Astrocyte of the cerebellum (primary cell): ENCODE measurements around the gene FAM3B.

Experiments used
- DNase-seq: peaks from one replicate; pipeline ENCODE4 v3.0.0-alpha.2; 2011; ENCODE audit warnings: low read depth
- H3K4me3 ChIP-seq: 2 replicates; pipeline ENCODE4 v1.5.1; 2011; ENCODE audit warnings: mild to moderate bottlenecking, low read depth, low read length, moderate library complexity
- CTCF ChIP-seq: IDR thresholded peaks from 2 replicates; pipeline ENCODE4 v1.5.1; 2012; ENCODE audit warnings: low read length, low read depth, moderate library complexity, mild to moderate bottlenecking; ENCODE audit errors: missing control alignments
- in situ Hi-C: cut with HindIII; loops from 2 replicates; pipeline ENCODE4 v1.10.0; 2017; ENCODE audit warnings: low sequenced_read_pairs

FAM3B gene

GRCh38 chr21:41342035-41342434 lies 25.4 kb downstream of the FAM3B start:
- in situ Hi-C loops: no loop called here
- no peak for TF ChIP-seq CTCF
- H3K4me3 ChIP-seq: no peak overlapping the region
- no peak for DNase-seq

GRCh38 chr21:41344146-41344545 lies 27.5 kb downstream of the FAM3B start:
- no peak for DNase-seq
- in situ Hi-C loops: no loop called here
- TF ChIP-seq CTCF: no peak
- no peak overlapping the region for H3K4me3 ChIP-seq

GRCh38 chr21:41345356-41345755 lies 28.8 kb downstream of the FAM3B start:
- H3K4me3 ChIP-seq: no peak overlapping the region
- in situ Hi-C loops: no loop called here

GRCh38 chr21:41345934-41346685 lies 29.5 kb downstream of the FAM3B start:
- in situ Hi-C loops: no loop called here

More at GRCh38 chr21:41345356-41345755, 28.8 kb downstream of the FAM3B start:
- no peak for DNase-seq
- no peak for TF ChIP-seq CTCF

GRCh38 chr21:41346758-41347157 lies 30.2 kb downstream of the FAM3B start:
- H3K4me3 ChIP-seq: no peak overlapping the region
- no peak for DNase-seq

More at GRCh38 chr21:41345934-41346685, 29.5 kb downstream of the FAM3B start:
- DNase-seq: no peak
- no peak for TF ChIP-seq CTCF
- no peak overlapping the region for H3K4me3 ChIP-seq

GRCh38 chr21:41348434-41348833 lies 31.8 kb downstream of the FAM3B start:
- in situ Hi-C loops: no loop called here

More at GRCh38 chr21:41346758-41347157, 30.2 kb downstream of the FAM3B start:
- no peak for TF ChIP-seq CTCF
- in situ Hi-C loops: no loop called here

More at GRCh38 chr21:41348434-41348833, 31.8 kb downstream of the FAM3B start:
- DNase-seq: no peak
- H3K4me3 ChIP-seq: no peak overlapping the region
- no peak for TF ChIP-seq CTCF
